NCI-H345 (cell line): ENCODE measurements around the gene SPACA4.

Experiments
- DNase-seq: peaks from one replicate; lab custom pipeline; 2025; lab: John Stamatoyannopoulos, UW

SPACA4 gene

DNA sequence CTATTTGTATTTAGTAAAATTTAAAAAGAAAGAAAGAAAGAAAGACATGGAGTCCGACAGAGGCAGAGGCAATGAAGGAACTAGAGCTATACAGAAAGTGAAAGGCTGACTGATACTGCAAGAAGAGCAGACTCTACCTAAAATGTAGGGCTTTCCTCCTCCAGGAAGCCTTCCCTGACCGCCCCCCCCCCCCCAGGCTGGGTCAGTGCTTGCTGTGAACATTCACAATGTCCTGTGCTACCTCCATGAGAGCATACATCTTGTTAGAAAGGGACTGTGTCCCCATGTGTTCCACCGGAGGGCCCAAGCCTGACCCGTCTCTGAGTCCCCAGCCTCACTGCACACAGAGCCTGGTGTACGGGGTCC lies 45.1 kb downstream of the SPACA4 start:
- no peak for DNase-seq

DNA sequence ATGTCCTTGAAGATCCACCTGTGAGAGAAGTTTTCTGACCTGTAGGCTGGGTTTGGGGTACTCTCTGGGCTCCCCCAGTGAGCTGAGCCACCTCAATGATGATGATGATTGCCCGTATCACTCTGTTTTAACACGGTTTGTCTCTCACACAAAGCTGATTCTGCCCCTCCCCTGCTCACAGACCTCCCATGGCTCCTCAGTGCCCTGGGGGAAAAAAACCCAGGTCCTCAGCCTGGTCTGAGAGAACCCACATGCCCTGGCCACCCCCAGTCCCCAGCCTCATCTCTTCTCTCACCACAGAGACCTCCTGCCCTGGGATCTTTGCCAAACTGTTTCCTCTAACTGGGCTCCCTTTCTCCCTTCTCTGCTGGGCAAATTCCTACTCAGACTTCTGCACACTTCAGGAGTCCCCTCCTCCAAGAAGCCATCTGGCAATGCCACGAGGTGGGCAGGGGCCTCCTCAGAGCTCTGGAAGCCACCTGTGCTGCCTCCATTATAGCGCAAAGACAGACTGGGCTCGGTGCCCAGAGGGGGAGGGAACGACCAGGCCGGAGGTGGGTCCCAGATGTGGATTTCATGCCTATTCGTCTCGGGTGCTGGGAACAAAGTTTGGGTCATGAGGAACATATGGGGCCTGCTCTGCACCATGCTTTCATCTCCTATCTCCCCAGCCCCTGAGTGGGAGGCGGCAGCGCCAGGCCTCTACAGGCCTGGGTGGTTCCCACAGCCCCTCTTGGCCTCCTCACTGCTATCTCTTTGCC lies 47.9 kb downstream of the SPACA4 start:
- DNase-seq: peak; percentile 50

DNA sequence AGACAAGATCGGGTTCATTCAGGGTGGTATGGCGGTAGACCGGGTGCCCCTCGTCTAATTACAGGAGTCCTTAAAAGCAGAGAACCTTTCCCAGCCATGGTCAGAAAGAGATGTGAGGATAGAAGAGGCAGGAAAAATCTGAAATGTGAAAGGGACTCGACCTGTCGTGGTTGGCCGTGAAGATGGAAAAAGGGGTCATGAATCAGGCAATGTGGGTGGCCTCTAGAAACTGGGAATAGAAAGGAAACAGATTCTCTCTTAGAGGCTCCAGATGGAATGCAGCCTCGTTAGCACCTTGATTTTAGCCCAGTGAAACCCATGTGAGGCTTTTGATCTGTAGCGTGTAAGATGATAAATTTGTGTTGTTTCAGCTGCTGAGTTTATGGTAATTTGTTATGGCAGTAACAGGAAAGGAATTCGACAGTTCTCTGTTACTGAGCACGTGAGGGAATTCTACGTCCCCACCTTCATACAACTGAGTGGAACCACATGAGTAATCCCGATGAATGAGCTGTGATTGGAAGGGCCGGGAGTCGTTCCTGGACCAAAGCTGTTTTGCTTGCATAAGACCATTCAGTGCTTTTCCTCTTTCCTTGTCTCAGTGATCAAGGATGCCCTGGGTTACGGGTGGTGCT lies 50.4 kb downstream of the SPACA4 start:
- DNase-seq: no peak
